Right hindlimb (tissue), 1 donor: ENCODE results near the gene NDUFAF8.
"Not testable (repeated sequence)": the region's sequence is repeated elsewhere in the genome, so short reads cannot be mapped to it uniquely, and the experiment has no call there.

ENCODE experiments used
- DNase-seq: peaks from one replicate; pipeline ENCODE4 v3.0.0-alpha.2; 2018

Gene NDUFAF8

GRCh38 chr17:81223762-81224130 lies 15.4 kb upstream of the NDUFAF8 start:
- no peak for DNase-seq

- not testable (repeated sequence) for DNase-seq
Observed at GRCh38 chr17:81227630-81228029, 11.5 kb upstream of the NDUFAF8 start.

- no peak for DNase-seq
Observed at GRCh38 chr17:81228420-81228819, 10.7 kb upstream of the NDUFAF8 start.

- no peak for DNase-seq
Observed at GRCh38 chr17:81228834-81229665, 10.1 kb upstream of the NDUFAF8 start.

GRCh38 chr17:81229666-81229920 lies 9.5 kb upstream of the NDUFAF8 start:
- DNase-seq, result no peak

GRCh38 chr17:81230043-81230820 lies 8.9 kb upstream of the NDUFAF8 start:
- DNase-seq, result no peak

GRCh38 chr17:81231121-81231645 lies 7.9 kb upstream of the NDUFAF8 start:
- DNase-seq, result no peak

- no peak for DNase-seq
Observed at GRCh38 chr17:81231766-81232581, 7.1 kb upstream of the NDUFAF8 start.

GRCh38 chr17:81232616-81233241 lies 6.4 kb upstream of the NDUFAF8 start:
- no peak for DNase-seq

GRCh38 chr17:81233316-81233715 lies 5.8 kb upstream of the NDUFAF8 start:
- DNase-seq, result no peak

GRCh38 chr17:81233811-81234505 lies 5.2 kb upstream of the NDUFAF8 start:
- DNase-seq, result no peak

GRCh38 chr17:81234506-81234855 lies 4.6 kb upstream of the NDUFAF8 start:
- DNase-seq, result no peak

GRCh38 chr17:81234940-81235821 lies 3.9 kb upstream of the NDUFAF8 start:
- no peak for DNase-seq

GRCh38 chr17:81235822-81236740 lies 3.0 kb upstream of the NDUFAF8 start:
- DNase-seq, result no peak

GRCh38 chr17:81236784-81237183 lies 2.3 kb upstream of the NDUFAF8 start:
- no peak for DNase-seq

GRCh38 chr17:81237591-81238489 lies 1.3 kb upstream of the NDUFAF8 start:
- no peak for DNase-seq

- DNase-seq, result no peak
Observed at GRCh38 chr17:81238490-81238814, 666 bp upstream of the NDUFAF8 start.

GRCh38 chr17:81239714-81240555 lies 817 bp downstream of the NDUFAF8 start:
- no peak for DNase-seq
